ENCODE measurements around the gene USP35.
A peak's percentile ranks its signal among the peaks of the same experiment; 100 is the strongest.

Gene USP35, protein sequence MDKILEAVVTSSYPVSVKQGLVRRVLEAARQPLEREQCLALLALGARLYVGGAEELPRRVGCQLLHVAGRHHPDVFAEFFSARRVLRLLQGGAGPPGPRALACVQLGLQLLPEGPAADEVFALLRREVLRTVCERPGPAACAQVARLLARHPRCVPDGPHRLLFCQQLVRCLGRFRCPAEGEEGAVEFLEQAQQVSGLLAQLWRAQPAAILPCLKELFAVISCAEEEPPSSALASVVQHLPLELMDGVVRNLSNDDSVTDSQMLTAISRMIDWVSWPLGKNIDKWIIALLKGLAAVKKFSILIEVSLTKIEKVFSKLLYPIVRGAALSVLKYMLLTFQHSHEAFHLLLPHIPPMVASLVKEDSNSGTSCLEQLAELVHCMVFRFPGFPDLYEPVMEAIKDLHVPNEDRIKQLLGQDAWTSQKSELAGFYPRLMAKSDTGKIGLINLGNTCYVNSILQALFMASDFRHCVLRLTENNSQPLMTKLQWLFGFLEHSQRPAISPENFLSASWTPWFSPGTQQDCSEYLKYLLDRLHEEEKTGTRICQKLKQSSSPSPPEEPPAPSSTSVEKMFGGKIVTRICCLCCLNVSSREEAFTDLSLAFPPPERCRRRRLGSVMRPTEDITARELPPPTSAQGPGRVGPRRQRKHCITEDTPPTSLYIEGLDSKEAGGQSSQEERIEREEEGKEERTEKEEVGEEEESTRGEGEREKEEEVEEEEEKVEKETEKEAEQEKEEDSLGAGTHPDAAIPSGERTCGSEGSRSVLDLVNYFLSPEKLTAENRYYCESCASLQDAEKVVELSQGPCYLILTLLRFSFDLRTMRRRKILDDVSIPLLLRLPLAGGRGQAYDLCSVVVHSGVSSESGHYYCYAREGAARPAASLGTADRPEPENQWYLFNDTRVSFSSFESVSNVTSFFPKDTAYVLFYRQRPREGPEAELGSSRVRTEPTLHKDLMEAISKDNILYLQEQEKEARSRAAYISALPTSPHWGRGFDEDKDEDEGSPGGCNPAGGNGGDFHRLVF

DNA sequence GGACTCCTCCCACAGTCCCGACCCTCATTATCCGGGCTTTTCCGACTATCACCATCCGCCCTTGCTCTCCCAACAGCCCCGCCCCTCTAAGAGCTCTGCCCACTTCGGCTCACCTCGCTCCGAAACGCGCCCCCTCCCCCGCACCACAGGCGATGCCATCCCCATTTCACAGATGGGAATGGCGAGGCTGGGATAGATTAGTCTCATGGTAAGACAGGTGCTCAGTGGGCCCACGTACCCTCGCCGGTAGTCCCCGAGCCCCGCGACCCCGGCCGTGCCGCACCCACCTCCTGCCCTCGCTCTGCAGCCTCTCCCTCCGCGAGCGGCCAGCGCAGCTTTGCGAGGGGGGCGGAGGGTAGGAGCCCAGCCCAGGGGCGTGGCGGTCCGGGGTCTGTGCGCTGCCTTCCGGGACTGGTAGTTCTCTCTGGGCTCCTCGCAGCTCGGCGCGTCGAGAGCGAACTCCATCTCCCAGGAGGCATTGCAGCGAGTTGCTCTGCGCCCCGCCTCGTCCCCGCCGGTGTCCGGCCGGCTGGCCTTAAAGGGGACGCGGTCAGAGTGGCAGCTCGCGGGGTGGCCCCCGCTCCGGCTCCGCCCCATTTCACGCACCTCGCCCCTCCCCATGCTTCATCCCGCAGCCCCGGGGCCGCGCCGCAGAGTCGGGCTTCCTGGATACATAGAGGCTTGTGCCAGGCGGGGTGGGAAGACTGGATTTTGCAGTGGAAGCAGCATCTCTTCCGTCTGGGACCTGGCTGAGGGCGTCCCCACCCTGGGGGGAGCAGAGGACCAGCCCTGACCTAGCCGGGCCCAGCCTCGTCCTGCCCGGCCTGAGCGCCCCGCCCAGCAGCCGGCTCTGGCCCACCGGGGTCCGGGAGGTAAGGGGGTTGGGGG lies at the start of gene USP35, which contains the start of gene KCTD21:
Gene USP35 (plus strand): TSS at position 634 of the 888 bp plus-strand sequence. CDS start 7,327 bp downstream, outside the sequence.
Gene KCTD21 (minus strand): TSS at position 341 of the 888 bp plus-strand sequence. CDS start 14,072 bp downstream, outside the sequence.
- no peak for TF ChIP-seq CTCF (IDR thresholded peaks at IDR 0.05; ENCODE audit: low read depth, low read length)
- Histone ChIP-seq H3K9me3 (ENCODE audit: severe bottlenecking) (no peaks in the 10 kb centered on the region), H3K27me3 (ENCODE audit: insufficient read depth, low read depth, severe bottlenecking) (no peaks in the 10 kb centered on the region), H3K27ac (peak within 1 kb of the TSS; percentile 66), H3K36me3 (peaks cover 2% of the 10 kb centered on the region; the same call in 1 of the 2 replicates), H3K4me3 (ENCODE audit: low read depth, low read length) (peak within 1 kb of the TSS; percentile 83)
- DNase-seq: peak; percentile 98

DNA sequence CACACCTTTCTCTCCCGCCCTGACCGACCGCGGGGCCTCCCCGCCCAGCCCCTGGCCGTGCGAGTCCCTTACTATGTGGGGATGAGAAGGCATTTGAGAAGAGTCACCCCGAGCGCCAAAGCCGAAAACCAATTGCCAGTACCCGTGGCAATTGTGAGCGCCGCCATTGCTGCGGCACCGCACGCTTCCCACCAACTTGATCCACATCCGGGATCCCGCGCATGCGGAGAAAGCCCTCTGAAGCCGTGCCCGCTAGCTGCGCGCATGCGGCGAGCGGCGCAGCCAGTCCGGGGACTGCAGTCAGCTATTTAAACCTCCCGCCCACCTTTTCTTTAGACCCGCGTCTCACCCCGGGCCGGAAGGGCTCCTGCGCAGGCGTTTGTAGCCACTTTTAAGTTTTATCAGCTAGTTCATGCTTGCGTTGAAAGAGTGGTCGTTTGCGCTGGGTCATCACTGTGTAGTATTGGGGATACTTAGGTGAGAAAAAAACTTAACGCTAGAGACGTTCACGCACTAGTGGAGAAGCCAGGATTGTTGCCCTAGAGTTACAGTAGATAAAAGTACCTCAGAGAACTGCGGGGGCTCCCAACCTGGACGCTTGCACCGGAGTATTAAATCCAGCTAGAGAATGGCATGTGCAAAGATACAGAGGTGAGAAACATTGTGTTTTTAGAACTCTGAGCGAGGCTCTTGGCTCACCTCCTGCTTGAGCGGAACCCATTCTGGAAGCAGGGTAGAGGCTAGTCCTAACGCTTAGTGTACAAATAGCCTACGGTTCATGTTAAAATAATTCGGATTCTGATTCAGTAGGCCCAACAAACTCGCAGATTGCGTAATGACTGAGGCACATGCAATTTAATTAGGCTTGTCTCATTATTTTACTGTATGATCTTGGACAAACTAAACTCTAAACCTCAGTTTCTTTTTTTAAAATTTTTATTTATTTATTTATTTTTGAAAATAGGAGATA lies 49.0 kb upstream of the USP35 start, which contains the start of gene ALG8:
Gene ALG8 (minus strand): TSS at position 205 of the 970 bp plus-strand sequence. CDS start 38 bp downstream, at position 167.
- Histone ChIP-seq H3K27me3 (ENCODE audit: insufficient read depth, low read depth, severe bottlenecking) (no peaks in the 10 kb centered on the region), H3K27ac (peak within 1 kb of the TSS; percentile 84), H3K4me3 (ENCODE audit: low read depth, low read length) (peak within 1 kb of the TSS; percentile 71), H3K36me3 (peaks cover 20% of the 10 kb centered on the region), H3K9me3 (ENCODE audit: severe bottlenecking) (no peaks in the 10 kb centered on the region)
- TF ChIP-seq CTCF (IDR thresholded peaks at IDR 0.05; ENCODE audit: low read depth, low read length): no peak
- peak; percentile 96 for DNase-seq

DNA sequence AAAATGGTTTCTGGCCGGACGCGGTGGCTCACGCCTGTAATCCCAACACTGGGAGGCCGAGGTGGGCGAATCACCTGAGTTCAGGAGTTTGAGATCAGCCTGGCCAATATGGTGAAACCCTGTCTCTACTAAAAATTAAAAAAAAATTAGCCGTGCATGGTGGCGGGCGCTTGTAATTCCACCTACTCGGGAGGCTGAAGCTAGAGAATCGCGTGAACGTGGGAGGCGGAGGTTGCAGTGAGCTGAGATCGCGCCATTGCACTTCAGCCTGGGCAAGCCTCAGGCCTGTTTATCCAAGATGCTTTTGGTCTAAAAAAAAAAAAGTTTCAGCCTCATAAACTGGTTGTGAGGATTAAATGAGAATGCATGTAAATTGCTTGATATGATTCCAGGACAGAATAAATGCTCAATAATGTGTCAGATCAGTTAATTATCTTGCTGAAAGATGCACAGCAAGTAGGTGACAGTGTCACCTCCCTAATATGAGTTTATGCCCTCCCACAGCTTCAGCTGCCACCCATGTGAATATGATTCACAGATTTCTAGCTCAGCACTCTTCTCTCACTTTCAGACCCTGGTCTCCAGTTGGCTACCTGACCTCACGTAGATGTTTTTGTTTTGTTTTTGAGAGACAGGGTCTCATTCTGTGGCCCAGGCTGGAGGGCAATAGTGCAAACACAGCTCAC lies 48.2 kb upstream of the USP35 start:
- H3K9me3 ChIP-seq (ENCODE audit: severe bottlenecking): no peaks in the 10 kb centered on the region
- no peak for TF ChIP-seq CTCF (IDR thresholded peaks at IDR 0.05; ENCODE audit: low read depth, low read length)
- H3K27me3 ChIP-seq (ENCODE audit: insufficient read depth, low read depth, severe bottlenecking): no peaks in the 10 kb centered on the region
- H3K4me3 ChIP-seq (ENCODE audit: low read depth, low read length): peak overlapping the region; percentile 71
- H3K36me3 ChIP-seq: peaks cover 18% of the 10 kb centered on the region
- no peak for DNase-seq
- no peak overlapping the region; the same call in 1 of the 2 replicates for H3K27ac ChIP-seq

DNA sequence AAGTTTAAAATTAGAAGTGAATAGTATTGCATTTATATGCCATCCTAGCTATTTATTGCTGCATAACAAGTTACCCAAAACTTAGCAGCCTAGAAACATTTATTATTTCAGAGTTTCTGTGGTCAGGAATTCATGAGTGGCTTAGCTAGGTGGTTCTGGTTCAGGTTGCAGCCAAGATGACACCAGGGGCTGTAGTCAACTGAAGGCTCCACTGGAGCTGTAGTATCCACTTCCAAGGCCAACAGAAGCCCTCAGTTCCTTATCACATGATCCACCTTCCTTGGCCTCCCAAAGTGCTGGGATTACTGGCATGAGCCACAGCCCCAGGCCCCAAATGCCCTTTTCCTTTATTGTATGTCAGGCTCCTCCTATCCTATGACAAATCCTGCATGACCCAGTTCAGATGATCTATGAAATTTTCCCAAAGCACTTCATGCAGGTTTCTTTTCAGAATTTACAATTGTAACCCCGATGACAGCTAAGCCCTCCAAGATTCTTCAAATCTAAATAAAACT lies 43.2 kb upstream of the USP35 start:
- Histone ChIP-seq H3K4me3 (ENCODE audit: low read depth, low read length) (no peak overlapping the region), H3K36me3 (peaks cover 4% of the 10 kb centered on the region), H3K27ac (no peak overlapping the region), H3K27me3 (ENCODE audit: insufficient read depth, low read depth, severe bottlenecking) (no peaks in the 10 kb centered on the region), H3K9me3 (ENCODE audit: severe bottlenecking) (no peaks in the 10 kb centered on the region)
- TF ChIP-seq CTCF (IDR thresholded peaks at IDR 0.05; ENCODE audit: low read depth, low read length): no peak
- no peak for DNase-seq
